NCI-H146 treated with DMSO at 0.1 percent for 48 hours (cell line): ENCODE data around the gene CPT1A.

Experiments used
- DNase-seq: peaks from one replicate; lab custom pipeline; 2025; ENCODE audit not compliant: unreplicated experiment; lab: John Stamatoyannopoulos, UW

CPT1A gene

DNA sequence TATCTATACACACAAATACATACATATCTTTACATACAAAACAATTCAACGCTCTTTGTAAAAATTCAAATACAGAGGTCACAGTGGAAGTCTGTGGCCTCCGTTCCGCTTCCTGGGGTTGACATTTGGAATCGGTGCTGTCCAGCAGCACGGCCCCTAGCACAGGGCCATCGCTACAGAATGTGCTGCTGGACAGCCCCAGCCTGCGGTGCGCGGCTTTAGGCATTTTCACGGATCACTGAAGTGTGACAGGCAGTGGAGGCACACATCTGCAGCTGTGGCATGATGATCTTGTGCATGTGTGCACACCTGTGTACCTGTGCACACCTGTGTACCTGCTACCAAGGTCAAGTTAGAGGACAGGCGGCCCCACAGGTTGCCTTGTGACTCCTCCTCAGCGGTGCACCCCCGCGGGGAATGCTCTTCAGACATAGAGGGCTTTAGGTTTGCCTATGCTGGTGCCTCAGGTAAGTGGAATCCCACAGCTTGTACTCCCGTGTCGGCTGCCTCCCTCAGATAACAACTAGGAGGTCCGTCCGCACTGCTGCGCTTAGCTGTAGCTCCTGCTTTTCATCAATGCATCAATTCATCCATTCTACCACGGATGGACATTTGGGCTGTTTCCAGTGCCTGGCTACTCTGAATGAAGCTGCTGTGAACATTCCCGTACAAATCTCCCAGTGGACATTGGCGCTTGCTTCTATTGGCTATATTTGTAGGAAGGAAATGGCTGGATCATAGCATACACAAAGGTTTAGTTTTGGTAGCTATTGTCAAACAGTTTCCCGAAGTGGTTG is 127.5 kb downstream of the CPT1A start:
- no peak for DNase-seq

DNA sequence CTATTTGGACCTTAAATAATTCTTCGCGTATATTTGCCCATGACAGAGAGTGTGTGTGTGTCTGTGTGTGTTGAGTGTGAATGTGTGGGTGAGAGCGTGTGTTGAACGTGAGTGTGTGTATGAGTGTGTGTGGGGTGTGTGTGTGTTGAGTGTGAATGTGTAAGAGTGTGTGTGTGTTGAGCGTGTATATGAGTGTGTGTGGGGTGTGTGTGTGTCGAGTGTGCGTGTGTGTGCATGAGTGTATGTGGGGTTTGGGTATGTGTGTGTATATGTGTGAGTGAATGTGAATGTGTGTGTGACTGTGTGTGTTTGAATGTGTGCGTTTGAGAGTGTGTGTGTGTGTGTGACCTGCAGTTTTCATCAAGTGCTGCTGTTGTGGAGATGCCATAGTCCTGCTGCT is 130.6 kb downstream of the CPT1A start:
- DNase-seq, result no peak

DNA sequence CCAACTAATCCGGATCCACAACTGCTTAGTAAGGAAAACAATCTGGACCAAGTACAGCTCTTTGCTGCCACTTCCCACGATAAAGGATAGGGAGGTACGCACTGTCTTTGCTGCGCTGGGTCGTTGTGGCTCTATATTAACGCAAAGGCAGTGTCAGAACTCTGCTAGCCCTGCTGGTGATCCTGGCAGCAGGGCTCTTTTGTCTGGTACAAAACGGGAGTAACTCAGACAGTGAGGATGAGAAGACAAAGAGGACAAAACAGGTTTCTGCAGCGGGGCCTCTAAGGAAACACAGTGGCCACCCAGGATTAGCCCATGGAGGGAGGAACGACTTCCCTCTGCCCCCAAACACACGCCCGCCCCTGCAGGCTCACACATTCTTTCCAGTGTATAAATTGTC is 131.3 kb downstream of the CPT1A start:
- no peak for DNase-seq

DNA sequence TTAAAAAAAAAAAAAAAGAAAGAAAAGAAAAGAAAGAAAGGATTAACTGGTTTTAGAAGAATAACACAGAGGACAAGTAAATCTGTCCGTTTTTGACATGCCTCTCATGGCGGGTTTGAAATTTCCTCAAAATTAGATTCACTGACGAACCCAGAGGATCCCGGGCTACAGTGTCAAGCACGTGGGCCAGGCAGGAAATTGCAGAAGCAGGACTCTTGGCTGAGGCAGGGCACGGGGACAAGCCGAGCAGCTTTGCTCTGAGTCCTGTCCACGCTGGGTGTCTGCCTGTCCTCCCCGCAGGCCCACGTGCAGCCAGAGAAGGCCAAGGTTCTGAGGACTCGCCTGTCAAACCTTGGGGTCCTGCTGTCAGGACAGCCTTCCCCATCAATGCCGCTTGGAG is 132.7 kb downstream of the CPT1A start:
- DNase-seq, result no peak

DNA sequence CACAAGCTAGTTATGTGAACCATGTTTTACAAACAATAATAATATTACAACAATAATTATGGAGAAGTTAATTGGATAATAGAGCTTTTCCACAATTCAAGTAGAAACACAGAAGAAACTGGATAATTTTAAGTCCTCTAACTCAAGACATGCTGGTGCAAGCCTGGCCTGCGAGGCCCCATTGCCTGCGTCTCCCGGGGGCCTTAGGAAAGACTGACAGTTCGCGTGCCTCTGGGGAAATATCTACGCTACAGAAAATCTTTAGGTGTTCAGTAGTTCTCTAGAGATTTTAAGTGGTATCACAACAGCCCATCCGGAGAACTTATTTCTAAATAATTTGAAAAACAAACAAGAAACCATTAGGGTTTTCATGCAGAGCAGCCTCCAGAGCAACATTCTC is 134.2 kb downstream of the CPT1A start:
- no peak for DNase-seq

DNA sequence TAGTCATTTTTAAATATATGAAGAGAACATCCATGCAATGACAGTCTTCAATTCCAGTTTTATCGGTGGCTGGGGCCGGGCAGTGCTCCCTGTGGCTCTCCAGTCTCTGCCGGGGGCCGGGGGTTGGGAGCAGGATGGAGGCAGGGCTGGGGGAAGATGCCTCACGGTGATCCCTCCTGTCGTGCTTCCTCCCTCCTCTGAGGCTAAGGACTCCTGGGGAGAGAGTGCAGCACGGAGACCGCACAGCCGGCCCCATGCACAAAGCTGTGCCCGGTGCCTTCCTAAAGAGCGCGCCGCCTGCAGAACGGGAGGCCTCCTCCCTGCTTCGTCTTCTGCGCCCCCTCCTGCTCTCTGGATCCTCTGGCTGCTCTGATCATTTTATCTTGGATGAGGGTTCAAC is 136.8 kb downstream of the CPT1A start:
- peak; percentile 26 for DNase-seq
